B cell (primary cell): ENCODE results near the gene PTPRN2. TPM values are rescaled to one million over a fixed set of nuclear protein-coding genes. Genes with fewer than 3 reads are reported as not detected.

Experiments used
- ATAC-seq: fragments of 200-7000 bp; cut with Tn5 transposase; one replicate; pipeline ENCODE4 v1.10.0; 2021; ENCODE audit warnings: low read depth, mild to moderate bottlenecking, moderate number of reproducible peaks, moderate library complexity
- CTCF ChIA-PET: fragments of 350-600 bp; sonication (Branson Sonifier 250); formaldehyde crosslinking; loops from one replicate; lab custom pipeline; 2021; ENCODE audit warnings: antibody characterized with exemption, inconsistent platforms; lab: Charles Lee
- POLR2A ChIA-PET: fragments of 350-600 bp; sonication (Branson Sonifier 250); formaldehyde crosslinking; loops from one replicate; lab custom pipeline; 2021; ENCODE audit warnings: antibody characterized with exemption; lab: Charles Lee
- DNase-seq: peaks from one replicate; pipeline ENCODE4 v3.0.0; 2013
- H2AFZ ChIP-seq: 2 replicates; pipeline ENCODE4 v1.6.1; 2012; ENCODE audit warnings: mild to moderate bottlenecking, low read depth, low read length; ENCODE audit not compliant: insufficient read depth, poor library complexity, severe bottlenecking
- H3K27ac ChIP-seq, 2 donors: 1 replicate in 1 of 2; 2 replicates in 1 of 2; pipeline ENCODE4 v1.5.1; 2012 to 2013; ENCODE audit warnings: low read length in 2 of 2, mild to moderate bottlenecking in 2 of 2, moderate library complexity in 1 of 2
- H3K27me3 ChIP-seq, 4 experiments: fragments of 200-600 bp in 1 of 4; sonication (generic) in 1 of 4; replicated peaks in 1 of 4; 1 replicate in 2 of 4; 2 replicates in 2 of 4; pipeline versions ENCODE4 v1.6.1 to v1.7.0; 2013 to 2016; ENCODE audit warnings: low read length in 3 of 4, mild to moderate bottlenecking in 2 of 4, mixed read lengths in 1 of 4, moderate library complexity in 1 of 4; ENCODE audit not compliant: insufficient read depth in 4 of 4, control insufficient read depth in 3 of 4; ENCODE audit errors: control extremely low read depth in 1 of 4
- H3K36me3 ChIP-seq, 2 experiments: replicated peaks in 1 of 2; 1 replicate in 1 of 2; 2 replicates in 1 of 2; pipeline versions ENCODE4 v1.6.1 to v1.7.1; 2013; ENCODE audit warnings: low read length in 1 of 2; ENCODE audit not compliant: insufficient read depth in 2 of 2, control insufficient read depth in 1 of 2; ENCODE audit errors: control extremely low read depth in 1 of 2, extremely low read depth in 1 of 2
- H3K4me1 ChIP-seq, 2 donors: fragments of 200-600 bp in 1 of 2; sonication (generic) in 1 of 2; 1 replicate in 1 of 2; 2 replicates in 1 of 2; pipeline versions ENCODE4 v1.5.1 to v1.6.1; 2013 to 2017; ENCODE audit warnings: low read length in 2 of 2; ENCODE audit not compliant: control insufficient read depth in 2 of 2, insufficient read depth in 2 of 2
- H3K4me2 ChIP-seq: replicated peaks from 2 replicates; pipeline ENCODE3; 2012; ENCODE audit warnings: mild to moderate bottlenecking, low read depth, low read length; ENCODE audit not compliant: poor library complexity, severe bottlenecking
- H3K4me3 ChIP-seq, 5 experiments: fragments of 200-600 bp in 1 of 5; sonication (generic) in 1 of 5; 1 replicate in 3 of 5; 2 replicates in 2 of 5; pipeline versions ENCODE4 v1.5.1 to v1.7.0; 2011 to 2016; ENCODE audit warnings: low read length in 4 of 5, mild to moderate bottlenecking in 4 of 5, low read depth in 2 of 5, control low read depth in 1 of 5, moderate library complexity in 1 of 5; ENCODE audit not compliant: insufficient read depth in 1 of 5; ENCODE audit errors: control extremely low read depth in 1 of 5, extremely low read depth in 1 of 5
- H3K79me2 ChIP-seq: fragments of 200-600 bp; sonication (generic); one replicate; pipeline ENCODE4 v1.6.0; 2016; ENCODE audit warnings: low read length; ENCODE audit not compliant: control insufficient read depth, insufficient read depth
- H3K9ac ChIP-seq: fragments of 200-600 bp; sonication (generic); 2 replicates; pipeline ENCODE4 v1.6.1; 2017; ENCODE audit warnings: mild to moderate bottlenecking, low read length, moderate library complexity
- H3K9me3 ChIP-seq, 3 donors: one replicate each; pipeline versions ENCODE4 v1.6.1 to v1.7.1; 2013; ENCODE audit warnings: low read length in 2 of 3; ENCODE audit not compliant: control insufficient read depth in 2 of 3, insufficient read depth in 1 of 3; ENCODE audit errors: control extremely low read depth in 1 of 3
- H4K20me1 ChIP-seq: 2 replicates; pipeline ENCODE4 v1.6.0; 2012; ENCODE audit warnings: mild to moderate bottlenecking, low read length; ENCODE audit not compliant: insufficient read depth, control insufficient read depth, poor library complexity, severe bottlenecking
- H3K27ac Mint-ChIP-seq: one replicate; pipeline ENCODE4 v1.8.0; 2021; ENCODE audit warnings: mixed read lengths
- H3K27me3 Mint-ChIP-seq: one replicate; pipeline ENCODE4 v1.8.0; 2021; ENCODE audit warnings: mixed read lengths
- H3K4me1 Mint-ChIP-seq: one replicate; pipeline ENCODE4 v1.8.0; 2021; ENCODE audit warnings: mixed read lengths
- H3K4me3 Mint-ChIP-seq: one replicate; pipeline ENCODE4 v1.8.0; 2021; ENCODE audit warnings: mixed read lengths
- H3K9me3 Mint-ChIP-seq: one replicate; pipeline ENCODE4 v1.8.0; 2022; ENCODE audit warnings: mixed read lengths; ENCODE audit not compliant: insufficient read depth
- CTCF ChIP-seq: fragments of 200-600 bp; IDR thresholded peaks from one replicate; pipeline ENCODE4 v1.8.0; 2022; ENCODE audit warnings: antibody characterized with exemption, mild to moderate bottlenecking
- EZH2 ChIP-seq: IDR thresholded peaks from 2 replicates; pipeline ENCODE4 v1.6.1; 2012; ENCODE audit warnings: borderline replicate concordance, low read depth, mild to moderate bottlenecking, moderate library complexity, low read length; ENCODE audit not compliant: insufficient read depth, poor library complexity, severe bottlenecking
- WGBS: methylation state at CpG from one replicate; pipeline ENCODE4 v1.1.5; 2013; ENCODE audit warnings: missing lambda C conversion rate; ENCODE audit not compliant: insufficient coverage; 5-methylcytosine and 5-hydroxymethylcytosine counted together
- intact Hi-C: fragments of 100-400 bp; cut with micrococcal nuclease; formaldehyde crosslinking; loops from one replicate; pipeline ENCODE4 v1.10.0; 2022
- polyA plus RNA-seq: library from polyadenylated mRNA; depleted of rRNA; stranded (reverse); fragments of >200 nt; gene quantifications from 2 replicates; pipeline ENCODE4 v1.2.3, GENCODE V29; 2012
- total RNA-seq, 2 donors: library from RNA; stranded (reverse); fragments of 120-200 nt in 1 of 2; gene quantifications; 1 replicate in 1 of 2; 2 replicates in 1 of 2; pipeline versions ENCODE4 v1.2.3 to v1.2.4, GENCODE V29; 2013 to 2022

The PTPRN2 gene
- total and polyA plus RNA-seq, 2 donors (not counting 1 experiment from before 2014, with no cell fraction given) = 2.0 to 5.0 TPM

GRCh38 chr7:158010961-158011693, 576.5 kb downstream of the PTPRN2 start:
- Histone ChIP-seq H3K4me3 (no peak overlapping the region), H3K27me3 (no peaks in the 10 kb centered on the region), H3K9me3 (peaks cover 0 to 21% (median 0%) of the 10 kb centered on the region in 3 donors), H4K20me1 (no peaks in the 10 kb centered on the region), H3K4me1 (no peaks in the 10 kb centered on the region), H3K4me2 (no peak overlapping the region), H3K36me3 (no peaks in the 10 kb centered on the region), H3K9ac (no peak overlapping the region), H2AFZ (no peak overlapping the region), H3K27ac (no peak overlapping the region), H3K79me2 (no peaks in the 10 kb centered on the region)
- ATAC-seq (no peak), DNase-seq (no peak)
- 38% methylated on average over 1 of the region's 11 CpGs for WGBS
- ChIA-PET CTCF (no interaction called here), POLR2A (no interaction called here)
- Mint-ChIP-seq H3K4me3 (no peak overlapping the region), H3K27ac (no peak overlapping the region), H3K9me3 (no peaks in the 10 kb centered on the region), H3K4me1 (no peaks in the 10 kb centered on the region), H3K27me3 (no peaks in the 10 kb centered on the region)
- intact Hi-C loops = no loop called here
- TF ChIP-seq CTCF (no peak), EZH2 (no peak)

GRCh38 chr7:158009886-158010285, 577.7 kb downstream of the PTPRN2 start:
- Histone ChIP-seq H3K9ac (no peak overlapping the region), H3K27ac (no peak overlapping the region), H3K4me2 (no peak overlapping the region), H3K27me3 (no peaks in the 10 kb centered on the region), H3K9me3 (peaks cover 0 to 16% (median 0%) of the 10 kb centered on the region in 3 donors), H3K4me1 (no peaks in the 10 kb centered on the region), H2AFZ (no peak overlapping the region), H4K20me1 (no peaks in the 10 kb centered on the region), H3K79me2 (no peaks in the 10 kb centered on the region), H3K4me3 (no peak overlapping the region), H3K36me3 (no peaks in the 10 kb centered on the region)
- TF ChIP-seq CTCF (no peak), EZH2 (no peak)
- DNase-seq = no peak
- intact Hi-C loops = no loop called here
- H3K4me1 Mint-ChIP-seq = no peaks in the 10 kb centered on the region
- H3K4me3 Mint-ChIP-seq = no peak overlapping the region
- H3K9me3 Mint-ChIP-seq = no peaks in the 10 kb centered on the region
- ChIA-PET CTCF (no interaction called here), POLR2A (no interaction called here)
- H3K27me3 Mint-ChIP-seq = no peaks in the 10 kb centered on the region
- H3K27ac Mint-ChIP-seq = no peak overlapping the region
- WGBS = 56% methylated on average over 7 of the region's 9 CpGs
- no peak for ATAC-seq
